MV-4-11 (cell line): ENCODE measurements around the gene CCDC24.

Experiments used
- DNase-seq: peaks from one replicate; lab custom pipeline; 2025; lab: John Stamatoyannopoulos, UW

The CCDC24 gene

GRCh38 chr1:43991476-43992231 is at the start of gene CCDC24:
CCDC24 (plus strand) TSS chr1:43991599; CDS start chr1:43991879, 280 bp downstream.
- peak; percentile 79 for DNase-seq

GRCh38 chr1:43942411-43942810 is 49.0 kb upstream of the CCDC24 start:
- DNase-seq: no peak

GRCh38 chr1:43944860-43945259 is 46.5 kb upstream of the CCDC24 start:
- DNase-seq: no peak

- DNase-seq: no peak
Observed at GRCh38 chr1:43945674-43946235, 45.6 kb upstream of the CCDC24 start.

GRCh38 chr1:43946236-43947060 is 45.0 kb upstream of the CCDC24 start, which contains the start of gene IPO13:
IPO13 (plus strand) TSS chr1:43946950; CDS start chr1:43947601, 651 bp downstream.
- DNase-seq: peak; percentile 92

DNA sequence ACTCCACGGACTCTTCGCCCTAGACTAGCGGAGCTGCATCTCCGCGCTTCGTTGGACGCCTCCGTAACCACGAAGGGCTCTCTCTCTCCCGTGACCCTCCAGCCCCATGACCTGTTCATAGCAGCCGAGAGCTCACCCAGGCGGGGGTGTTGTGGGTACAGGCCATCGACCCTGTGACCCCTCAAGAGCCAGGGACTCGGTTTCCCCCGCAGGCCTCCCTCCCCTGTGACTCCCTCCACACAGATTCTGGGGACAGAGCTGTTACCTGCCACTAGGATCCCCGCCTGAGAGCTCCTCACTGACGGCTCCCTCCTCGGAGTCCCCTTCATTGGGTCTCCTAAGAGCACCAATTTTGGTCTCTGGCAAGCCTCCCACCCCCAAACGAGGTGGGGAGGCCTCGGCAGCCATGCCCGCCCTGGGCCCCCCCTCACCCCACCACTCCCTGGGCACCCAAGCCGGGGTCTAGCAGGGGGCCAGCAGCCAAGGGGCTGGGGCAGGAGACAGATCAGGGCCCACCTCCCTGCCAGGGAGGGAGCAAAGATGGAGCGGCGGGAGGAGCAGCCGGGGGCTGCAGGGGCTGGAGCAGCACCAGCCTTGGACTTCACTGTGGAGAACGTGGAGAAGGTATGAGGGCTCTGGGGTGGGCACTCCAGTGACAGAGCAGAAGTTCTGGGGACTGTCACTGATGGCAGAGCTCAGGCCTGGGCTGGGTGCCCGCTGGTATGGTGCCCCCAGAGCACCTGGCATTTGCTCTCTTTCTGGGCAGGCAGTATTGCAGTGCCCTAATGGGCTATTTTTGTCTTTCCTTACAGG is 44.1 kb upstream of the CCDC24 start:
- no peak for DNase-seq

- DNase-seq: no peak
Observed at GRCh38 chr1:43947874-43948437, 43.4 kb upstream of the CCDC24 start.

DNA sequence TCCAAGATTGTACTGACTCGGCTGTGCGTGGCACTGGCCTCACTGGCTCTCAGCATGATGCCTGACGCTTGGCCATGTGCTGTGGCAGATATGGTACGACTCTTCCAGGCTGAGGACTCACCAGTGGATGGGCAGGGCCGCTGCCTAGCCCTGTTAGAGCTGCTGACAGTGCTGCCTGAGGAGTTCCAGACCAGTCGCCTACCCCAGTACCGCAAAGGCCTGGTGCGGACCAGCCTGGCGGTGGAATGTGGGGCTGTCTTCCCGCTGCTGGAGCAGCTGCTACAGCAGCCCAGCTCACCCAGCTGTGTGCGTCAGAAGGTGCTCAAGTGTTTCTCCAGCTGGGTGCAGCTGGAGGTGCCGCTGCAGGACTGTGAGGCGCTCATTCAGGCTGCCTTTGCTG is 41.7 kb upstream of the CCDC24 start:
- DNase-seq: no peak

DNA sequence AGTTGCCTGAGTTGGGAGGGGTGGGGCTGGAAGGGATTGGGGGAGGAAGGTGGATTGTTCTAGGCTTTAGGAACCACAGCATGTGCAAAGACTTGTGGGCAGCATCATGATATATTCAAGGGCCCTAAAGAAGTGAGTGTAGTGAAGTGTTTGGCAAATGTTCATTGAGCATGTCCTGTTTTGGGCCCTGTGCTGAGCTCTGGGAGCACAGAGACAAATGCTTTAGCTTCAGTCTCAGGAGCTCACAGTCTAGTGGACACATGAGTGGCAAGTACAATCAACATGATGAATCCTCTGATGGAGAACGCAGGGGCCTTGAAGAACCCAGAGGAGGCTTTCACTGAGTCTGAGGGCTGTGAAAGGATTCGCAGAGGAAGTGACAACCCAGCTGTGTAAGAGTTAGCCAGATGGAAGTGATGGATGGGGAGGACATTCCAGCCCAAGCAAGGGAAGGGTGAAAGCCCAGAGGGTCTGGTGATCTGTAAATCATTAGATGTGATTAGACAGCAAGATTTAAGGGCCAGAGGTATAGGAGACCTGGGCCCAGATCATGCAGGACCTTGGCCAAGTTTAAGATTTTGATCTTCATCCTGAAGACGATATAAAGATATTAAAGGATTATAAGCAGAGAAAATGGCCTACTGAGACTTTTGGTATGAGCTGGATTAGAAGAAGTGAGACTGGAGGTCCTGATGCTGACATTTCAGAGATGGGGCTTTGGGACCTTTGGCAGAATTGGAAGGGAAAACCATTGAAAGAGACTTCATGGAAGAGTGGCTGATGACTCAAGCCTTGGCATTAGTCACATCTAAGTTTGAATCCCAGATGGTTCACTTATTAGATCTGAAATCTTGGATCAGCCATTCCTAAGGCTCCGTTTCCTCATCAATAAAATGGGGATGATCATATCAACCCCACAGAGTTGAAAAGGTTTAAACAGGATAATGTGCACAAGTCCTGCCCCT is 40.1 kb upstream of the CCDC24 start:
- no peak for DNase-seq

DNA sequence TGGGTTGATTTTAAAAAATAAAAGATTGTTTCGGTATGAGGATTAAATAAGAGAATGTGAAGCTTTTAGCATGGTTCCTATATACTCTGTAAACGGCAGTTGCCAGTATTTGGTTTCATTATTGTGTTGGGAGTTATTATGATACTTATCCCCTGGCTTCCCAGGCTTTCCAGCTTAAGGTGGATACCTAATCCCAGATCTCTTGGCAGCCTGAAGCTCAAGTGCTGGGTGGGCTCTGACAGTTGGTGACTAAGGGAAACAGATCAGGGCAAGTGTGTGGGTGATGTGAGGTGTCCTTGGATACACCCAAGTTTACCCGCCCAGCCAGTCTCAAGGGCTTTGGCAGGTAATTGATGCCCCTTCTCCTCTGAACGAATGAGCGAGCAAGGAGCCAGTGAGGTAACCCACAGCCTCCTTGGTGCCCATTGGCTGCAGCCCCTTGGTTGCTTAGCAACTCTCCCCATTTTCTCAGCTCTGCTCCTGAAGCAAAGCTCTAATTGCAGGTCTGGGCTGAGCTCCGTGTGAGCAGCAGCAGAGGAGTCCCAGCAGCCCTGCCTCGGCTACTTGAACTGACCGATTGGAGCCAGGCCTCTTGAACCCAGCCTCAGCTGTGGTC is 38.6 kb upstream of the CCDC24 start:
- no peak for DNase-seq

- DNase-seq: no peak
Observed at GRCh38 chr1:43953361-43953760, 38.0 kb upstream of the CCDC24 start.

- DNase-seq: no peak
Observed at GRCh38 chr1:43954036-43954435, 37.4 kb upstream of the CCDC24 start.

GRCh38 chr1:43956234-43956633 is 35.2 kb upstream of the CCDC24 start:
- no peak for DNase-seq

GRCh38 chr1:43957407-43958040 is 33.9 kb upstream of the CCDC24 start:
- no peak for DNase-seq

- DNase-seq: no peak
Observed at GRCh38 chr1:43958351-43959255, 32.8 kb upstream of the CCDC24 start.

DNA sequence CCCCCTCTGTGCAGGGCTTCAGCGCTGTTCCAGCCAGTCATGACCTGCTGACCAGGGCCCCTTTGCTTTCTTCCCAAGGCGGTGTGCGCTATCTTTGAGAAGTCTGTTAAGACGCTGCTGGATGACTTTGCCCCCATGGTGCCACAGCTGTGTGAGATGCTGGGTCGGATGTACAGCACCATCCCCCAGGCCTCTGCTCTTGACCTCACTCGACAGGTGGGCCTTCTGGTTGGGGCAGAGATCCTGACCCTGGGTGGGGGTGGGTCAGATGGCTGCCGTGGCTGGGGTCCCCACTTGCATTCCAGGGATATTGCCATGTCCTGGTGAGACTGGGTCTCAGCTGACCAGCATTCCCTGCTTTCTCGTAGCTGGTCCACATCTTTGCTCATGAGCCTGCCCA is 30.6 kb upstream of the CCDC24 start:
- no peak for DNase-seq

DNA sequence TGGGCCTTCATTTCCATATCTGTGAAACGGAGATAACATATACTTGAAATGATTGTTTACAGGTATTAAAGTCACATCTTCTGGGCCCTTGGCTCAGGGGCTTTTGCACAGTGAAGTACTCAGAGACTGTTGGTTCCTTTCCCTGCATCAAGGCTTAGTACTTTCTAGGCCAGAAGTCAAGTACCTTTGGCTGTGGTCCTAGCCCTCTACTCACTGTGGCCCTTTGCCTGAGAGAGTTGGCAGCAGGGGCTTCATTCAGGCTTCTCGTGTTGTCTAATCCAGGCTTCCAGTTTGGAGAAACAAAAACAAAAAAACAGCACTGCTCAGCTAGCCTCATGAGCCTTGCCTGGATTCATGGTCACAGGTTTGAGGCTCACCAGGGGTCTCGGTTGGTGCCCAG is 29.7 kb upstream of the CCDC24 start:
- DNase-seq: no peak

DNA sequence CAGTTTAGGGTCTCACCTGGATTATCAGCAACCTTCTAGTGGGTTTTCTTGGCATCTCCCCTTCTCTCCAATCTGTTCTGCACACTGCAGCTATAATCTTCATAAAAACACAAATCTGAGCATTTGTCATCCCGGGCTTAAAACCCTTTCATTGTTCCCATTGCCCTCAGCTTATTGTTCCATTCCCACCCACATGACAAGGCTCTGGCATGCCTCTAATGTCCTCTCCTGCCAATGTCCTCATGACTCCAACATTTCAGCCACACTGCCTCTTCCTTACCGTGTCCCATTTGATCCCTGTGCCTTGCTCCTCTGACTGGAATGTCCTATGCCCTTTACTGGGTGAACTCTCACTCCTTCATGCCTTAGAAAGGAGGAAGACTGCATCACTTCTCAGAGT is 29.1 kb upstream of the CCDC24 start:
- no peak for DNase-seq
